ENCODE measurements around the gene PAX5.

PAX5 gene

DNA sequence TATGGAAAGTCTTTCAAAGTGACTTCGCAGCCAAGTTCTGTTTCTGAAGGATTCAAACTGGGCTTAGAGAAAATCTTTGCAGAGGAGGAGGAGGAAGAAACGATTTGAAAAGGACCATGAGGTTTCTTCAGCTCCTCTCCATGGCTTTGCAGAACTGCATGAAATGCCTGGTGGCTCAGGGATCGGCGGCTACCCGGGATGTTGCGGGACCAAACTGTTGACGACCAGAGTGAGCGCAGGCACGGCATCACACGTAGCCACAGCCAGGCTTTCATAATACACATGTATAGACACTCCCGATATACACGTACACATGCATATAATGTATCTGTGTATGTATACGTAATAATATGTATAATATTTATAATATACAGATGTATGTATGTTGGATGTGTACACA lies 180.0 kb downstream of the PAX5 start:
- no peak for DNase-seq

DNA sequence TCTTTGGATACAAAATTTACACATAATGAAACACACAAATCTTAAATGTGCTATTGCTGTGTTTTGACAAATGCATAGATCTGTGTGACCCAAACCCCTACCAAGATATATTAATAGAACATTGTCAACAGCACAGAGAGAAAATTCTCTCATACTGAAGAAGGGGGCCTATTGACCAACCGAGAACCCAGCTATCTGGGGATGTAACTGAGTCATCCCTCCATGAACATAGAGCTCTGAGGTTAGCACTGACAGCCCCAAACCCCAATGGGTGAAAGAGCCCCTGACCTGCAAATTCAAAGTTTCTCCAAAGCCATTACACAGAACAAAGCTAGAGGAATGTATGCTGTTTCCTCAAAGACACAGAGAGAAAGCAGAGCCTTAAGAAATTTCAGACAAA lies 180.8 kb downstream of the PAX5 start:
- no peak for DNase-seq

DNA sequence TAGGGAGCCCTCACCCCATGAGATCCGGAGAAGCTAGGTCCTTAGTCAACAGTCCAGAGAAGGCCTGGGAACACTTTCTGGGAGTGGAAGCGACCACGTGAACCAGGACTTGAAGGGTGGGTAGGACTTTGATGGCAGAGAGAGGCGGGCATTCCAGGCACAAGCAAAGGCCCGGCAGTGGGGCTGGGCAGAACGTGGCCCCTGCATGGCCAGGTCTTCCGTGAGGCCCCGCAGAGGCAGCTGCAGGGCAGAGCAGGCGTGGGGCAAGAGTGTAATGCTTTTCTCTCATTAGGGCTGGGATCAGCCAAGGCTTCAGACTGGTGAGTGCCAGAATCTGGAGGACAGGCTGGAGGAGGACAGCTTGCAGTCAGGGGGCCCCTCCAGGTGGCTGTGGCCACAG lies 184.1 kb downstream of the PAX5 start:
- DNase-seq: no peak

DNA sequence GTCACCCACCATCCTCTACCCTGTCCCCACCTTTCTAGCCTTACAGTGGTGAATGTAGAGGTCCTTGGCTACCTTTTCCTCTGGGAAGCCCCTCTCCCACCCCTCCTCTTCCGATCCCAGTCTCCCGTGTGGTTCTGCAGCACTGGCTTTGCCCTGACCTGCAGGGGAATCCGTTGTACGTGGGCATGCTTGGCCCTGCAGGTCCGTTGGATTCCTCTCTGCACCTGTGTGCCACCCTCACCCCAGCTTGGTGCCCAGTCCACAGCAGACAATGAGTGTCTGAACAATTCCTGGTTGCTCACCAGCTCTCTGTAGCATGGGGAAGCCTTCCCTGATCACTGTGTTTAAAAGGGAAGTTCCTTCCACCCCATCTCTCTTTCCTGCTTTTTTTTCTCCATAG lies 185.1 kb downstream of the PAX5 start:
- no peak for DNase-seq

DNA sequence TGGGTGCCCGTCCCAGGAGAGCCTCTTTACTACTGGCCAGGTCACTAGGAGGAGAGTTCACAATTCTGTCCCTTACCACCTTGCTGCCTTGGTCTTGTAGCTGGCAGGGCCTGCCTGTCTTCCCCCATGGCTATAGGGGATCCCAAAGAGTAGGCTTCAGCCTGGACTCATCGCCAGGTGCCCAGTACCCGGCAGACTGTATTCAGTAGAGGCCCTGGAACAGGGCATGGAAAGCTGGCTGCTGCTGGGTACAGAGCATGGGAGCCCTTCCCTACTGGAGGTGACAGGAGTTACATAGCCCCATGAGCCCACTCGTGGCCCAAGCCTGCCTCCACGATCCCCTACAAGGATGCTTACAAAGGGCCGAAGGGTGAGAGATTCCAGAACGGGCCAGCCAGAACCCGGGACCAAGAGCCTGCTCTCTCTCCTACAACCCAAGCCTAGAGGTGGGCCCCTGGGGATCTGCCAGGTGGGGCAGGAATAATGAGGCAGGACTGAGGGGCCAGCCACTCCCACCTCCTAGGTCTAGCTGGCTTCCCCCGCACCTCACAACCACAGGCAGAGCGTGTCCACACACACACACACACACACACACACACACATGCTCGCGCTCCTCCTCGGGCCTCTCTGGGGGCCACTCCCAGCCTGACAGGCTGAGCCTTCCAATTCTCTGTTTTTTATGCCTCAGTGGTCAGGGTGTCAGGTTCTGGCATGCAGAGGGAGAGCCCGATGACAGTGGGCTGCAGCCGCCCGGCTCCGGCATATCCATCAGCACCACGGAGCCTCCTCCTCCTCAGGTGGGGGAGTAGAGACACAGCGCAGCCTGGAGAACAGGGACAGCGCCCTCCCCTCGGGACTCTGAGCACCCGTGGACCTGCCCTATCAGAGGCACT lies 186.0 kb downstream of the PAX5 start:
- no peak for DNase-seq

DNA sequence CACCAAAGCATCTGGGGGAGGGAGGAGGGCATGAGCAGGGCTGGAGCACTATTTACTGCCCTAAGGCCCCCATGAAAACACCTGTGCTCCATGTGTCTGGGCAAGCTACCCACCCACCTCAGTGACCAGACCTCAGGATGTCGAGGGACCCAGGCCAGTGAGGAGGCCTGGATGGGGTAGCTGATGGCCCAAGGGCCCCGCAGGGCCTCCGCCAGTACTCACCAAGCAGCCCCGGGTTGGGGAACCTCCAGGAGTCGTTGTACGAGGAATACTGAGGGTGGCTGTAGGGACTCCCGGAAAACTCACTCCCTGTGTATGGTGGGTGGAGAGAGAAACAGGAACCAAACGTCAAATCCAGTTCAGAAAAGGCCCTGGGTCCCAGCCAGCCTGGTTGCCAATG lies 187.4 kb downstream of the PAX5 start:
- DNase-seq: no peak

DNA sequence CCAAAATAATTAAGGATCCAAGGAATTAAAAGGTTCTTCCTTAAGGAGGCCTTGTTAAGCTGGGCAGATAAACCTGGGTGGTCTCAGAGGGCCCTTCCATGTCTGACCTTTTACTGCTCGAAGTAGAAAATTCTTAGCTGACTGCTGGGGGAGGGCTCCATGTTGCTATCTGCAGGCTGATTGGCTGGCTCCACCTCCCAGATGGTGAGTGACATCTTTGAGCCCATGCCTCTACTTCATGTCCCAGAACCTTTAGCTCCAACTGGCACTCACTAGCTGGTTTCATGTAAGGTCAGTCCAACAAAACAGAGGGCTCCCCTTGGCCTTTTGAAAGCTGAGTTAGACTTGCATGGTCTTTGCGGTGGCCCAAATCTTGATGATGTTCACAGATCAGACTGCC lies 188.2 kb downstream of the PAX5 start:
- DNase-seq: no peak

DNA sequence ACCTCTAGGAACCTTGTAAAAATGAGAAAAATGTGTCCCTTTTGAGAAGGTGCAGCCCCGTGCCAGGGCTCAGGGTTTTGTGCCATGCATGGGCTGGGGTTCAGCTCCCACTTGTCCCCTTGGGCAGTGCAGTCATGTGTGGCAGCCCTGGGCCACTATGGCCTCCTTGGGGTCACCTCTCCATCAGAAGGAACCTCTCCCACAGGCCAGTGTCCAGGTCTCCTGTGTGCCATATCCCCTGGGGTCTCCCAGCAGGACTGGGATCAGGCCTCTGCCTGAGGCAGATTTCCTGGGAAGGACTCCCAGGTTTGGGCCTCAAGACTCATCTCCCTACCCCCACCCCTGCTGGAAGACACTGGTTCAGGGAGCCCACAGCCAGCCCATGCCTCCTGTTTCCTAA lies 189.1 kb downstream of the PAX5 start:
- no peak for DNase-seq

DNA sequence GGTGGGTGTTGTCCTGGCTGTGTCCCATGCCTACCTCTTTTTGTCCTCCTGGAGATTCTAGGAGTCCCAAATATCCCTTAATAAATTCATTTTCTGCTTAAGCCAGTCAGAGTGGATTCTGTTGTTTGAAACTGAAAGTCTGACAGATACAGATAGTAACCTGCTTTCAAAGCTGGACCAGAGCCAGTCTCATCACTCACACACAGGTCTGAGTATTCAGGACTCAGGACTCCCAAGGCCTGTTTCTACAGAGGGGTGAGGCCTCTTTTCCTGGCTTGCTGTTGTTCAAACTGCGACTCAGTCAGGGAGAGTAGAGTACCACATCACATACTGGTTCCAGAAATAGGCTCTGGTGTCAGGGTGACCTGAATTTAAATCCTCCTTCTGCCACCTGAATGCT lies 190.1 kb downstream of the PAX5 start:
- DNase-seq: no peak

DNA sequence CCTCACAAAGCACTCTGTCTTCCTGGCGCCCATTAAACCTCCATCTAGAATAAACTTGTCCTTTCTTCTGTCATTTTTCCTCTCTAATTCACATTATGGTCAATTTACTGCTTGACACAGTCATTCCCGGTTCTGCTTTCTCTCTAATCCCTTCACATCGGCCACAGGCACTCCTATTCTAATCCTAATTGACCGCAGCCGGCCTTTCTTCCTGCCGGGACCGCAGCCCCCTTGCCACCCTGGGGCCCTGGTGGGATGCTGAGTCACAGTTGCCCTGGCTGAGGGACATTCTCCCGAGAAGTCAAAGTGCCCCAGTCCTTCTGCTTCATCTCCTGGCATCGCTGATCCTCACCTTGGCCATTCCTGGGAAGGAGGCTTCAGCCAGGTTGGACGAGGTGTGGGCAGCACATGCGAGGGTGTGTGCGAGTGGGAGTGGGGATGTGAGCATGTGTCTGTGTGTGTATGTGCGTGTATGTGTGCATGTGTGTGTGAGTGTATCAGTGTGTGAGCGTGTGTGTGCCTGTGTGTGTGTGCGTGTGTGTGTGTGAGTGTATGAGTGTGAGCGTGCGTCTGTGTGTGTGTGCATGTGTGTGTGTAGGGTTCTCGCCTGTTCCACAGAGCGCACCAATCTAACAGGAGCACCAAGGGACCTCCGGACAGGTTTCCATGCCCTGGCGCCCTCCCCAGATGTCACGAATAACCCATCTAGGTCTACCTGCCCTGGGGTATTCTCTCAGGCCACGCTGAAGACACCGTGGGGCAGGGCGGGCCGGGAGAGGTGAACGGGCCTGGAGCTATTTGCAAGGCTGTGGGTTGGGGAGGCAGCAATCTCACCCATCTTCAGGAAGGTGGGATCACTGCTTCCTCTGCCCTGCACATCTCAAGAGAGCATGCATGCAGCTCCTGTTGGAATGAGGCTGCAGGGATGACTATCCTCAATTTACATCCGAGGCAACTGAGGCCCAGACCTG lies 191.2 kb downstream of the PAX5 start:
- no peak for DNase-seq

DNA sequence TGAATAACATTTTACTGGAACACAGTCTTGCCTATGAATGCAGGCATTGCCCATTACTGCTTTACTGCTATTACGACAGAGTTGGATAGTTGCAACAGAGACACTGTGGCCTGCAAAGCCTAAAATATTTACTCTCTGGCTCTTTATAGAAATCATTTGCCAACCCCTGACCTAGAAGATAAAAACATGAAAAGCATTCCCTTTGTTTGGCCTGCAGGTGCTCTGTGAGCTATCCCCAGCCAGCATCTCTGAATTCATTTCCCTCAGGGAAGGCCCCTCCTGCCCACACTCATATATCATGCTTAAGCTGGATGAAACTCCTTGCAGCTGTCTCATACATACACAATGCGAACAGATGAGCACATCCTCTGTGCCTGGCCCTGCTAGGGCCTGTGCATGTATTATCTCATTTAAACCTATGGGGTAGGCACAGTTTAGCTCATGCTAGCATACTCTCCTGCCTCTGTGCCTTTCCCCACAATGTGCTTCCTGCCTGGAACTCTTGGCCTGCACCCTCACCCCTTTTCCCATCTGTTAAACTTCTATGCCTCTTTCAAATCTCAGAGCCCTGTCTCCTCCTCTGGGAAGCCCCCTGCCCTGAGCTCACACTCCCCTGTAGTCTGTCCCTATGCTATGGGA lies 193.1 kb downstream of the PAX5 start:
- DNase-seq: no peak

DNA sequence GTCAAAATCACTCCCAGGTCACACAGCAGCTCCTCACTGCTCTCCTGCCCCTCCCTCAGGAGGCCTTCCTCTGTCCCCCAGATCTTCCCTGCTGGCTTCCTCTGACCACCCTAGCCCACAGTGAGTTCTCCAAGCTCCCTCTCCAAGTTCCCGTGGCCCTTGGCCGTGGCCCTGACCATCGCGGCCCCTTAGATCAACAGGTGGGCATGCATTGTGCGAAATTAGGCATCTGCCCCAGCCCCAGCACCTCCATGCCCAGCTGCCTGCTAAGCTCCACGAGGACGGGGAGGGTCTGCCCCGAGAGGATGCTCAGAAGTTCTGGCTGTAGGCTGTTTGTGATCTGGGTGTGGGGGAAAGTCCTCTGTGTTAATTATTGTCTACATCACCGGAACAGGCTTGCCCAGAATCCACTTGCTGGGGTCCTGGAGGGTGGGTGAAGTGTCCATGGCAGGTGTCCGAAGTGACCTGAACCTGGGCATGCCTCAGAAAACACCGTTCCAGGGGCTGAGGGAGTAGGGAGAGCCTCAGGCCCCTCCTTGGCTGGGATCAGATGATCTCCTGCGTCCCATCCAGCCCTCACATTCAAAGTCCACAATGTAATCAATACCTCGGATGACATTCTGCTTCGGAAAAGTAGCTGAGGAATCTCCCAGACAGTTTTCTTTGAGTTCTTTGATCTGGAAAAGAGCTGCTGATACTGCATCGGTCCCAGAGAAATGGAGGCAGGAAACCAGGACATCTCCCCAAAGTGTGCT lies 194.8 kb downstream of the PAX5 start:
- DNase-seq: no peak

DNA sequence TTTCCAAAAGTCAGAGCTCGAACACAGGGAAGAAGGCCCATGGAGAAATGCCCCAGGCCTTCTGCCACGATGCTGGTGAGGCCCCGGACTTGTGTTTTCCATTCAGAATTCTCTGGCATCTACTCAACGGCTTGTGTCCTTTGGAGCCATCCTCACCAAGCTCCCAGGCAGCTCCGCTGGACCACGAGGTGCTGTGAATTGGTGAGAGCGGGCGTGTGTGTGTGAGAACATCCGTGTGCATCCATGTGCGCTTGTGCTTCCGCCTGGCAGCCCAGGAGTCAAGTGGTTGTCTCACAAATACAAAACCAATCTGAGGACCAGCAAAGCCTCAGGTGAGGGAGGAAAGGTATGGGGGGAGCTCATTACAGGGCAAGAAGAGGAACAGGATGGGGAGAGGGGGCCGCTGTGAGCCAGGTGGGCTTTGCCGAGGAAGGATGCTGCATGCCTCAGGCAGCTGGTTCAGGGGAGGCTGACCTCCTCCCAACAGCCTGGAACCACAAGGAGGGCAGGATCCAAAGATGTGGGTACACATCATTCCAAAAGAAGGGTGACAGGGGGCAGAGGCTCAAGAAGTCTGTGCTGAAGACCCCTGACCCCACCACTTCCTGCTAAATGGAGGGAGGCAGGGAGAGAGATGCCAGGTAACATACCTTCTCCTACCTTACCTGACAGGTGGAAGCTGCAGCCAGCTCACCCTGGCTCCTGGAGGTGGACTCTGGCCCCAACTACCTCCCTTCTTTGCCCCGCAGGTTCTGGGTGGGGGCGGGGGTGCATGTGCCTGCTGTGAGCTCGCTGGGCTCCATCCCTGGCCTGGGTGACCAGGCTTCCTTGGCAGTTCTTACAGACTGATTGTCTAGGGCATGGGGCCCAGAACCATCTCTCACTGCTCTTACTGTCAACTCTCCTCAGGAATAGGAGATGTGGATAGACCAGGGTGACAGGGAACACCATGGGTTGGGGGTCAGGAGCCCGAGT lies 196.3 kb downstream of the PAX5 start:
- DNase-seq: no peak

DNA sequence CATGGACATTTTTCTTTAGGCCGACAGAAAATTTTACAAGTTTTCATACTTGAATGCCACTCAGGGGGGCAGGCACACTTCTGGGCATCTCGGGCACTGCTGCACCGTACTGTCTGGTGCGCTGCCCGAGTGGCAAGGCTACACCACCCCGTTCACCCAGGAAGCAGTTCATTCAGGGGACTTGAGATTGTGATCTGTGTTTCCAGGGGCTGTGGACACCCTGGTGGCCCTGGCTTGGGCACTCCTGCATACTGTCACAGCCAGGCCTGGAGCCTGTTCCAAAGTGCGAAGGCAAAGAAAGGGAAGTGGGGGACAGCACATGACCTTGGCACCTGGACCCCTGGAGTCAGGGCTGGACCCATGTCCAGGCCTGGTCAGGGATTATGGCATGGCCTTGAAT lies 197.6 kb downstream of the PAX5 start:
- DNase-seq: no peak

DNA sequence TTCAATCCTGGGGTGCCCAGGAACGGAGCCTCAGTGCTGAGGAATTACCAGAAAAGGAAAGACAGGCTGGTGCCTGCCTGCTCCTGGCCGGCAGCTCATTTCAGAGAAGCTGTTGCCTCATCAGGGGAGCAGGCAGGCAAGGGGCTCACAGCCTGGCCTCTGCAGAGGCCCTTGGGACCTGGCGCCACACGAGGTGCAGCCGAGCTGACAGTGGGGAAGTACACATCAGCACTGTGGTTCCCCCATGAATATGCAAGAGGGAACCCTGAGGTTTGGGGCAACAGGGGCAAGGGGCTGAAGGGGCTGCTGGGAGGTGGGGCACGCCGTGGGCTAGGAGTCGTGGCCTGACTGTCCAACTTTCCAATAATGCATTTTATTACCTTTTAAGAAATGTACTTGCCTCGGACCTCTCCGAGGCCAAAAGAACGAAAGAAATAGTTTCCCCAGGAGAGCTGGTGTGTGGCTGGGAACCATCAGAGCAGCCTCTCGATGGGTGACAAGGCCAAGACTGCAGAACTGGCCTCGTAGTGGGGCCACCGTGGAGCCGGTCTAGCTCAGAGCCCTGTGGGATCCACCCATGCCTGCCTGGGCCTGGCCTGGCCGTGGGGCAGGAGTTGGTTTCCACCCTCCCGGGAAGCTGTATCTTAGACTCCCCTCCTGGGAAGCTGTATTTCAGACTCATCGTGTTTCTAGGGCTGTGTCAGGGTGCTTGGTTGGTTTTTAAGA lies 198.6 kb downstream of the PAX5 start:
- no peak for DNase-seq

DNA sequence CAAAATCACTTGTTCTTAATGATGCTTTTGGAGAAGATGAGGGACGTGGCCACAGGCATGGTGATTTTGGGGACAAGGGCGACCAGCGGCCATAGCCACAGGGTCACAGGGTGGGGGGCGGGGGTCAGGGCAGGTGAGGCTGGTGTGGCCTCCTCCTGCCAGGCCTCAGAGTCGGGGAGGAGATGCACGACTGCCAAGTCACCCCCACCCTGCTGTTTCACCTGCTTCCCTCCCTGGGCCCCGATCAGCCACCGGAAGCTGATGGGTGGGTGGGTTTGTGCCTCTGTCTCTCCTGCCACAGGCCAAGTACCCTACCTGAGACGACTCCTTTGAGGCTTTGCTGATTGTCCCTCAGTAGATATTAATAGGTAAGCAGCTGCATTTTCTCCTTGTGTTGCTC lies 199.3 kb downstream of the PAX5 start:
- no peak for DNase-seq

DNA sequence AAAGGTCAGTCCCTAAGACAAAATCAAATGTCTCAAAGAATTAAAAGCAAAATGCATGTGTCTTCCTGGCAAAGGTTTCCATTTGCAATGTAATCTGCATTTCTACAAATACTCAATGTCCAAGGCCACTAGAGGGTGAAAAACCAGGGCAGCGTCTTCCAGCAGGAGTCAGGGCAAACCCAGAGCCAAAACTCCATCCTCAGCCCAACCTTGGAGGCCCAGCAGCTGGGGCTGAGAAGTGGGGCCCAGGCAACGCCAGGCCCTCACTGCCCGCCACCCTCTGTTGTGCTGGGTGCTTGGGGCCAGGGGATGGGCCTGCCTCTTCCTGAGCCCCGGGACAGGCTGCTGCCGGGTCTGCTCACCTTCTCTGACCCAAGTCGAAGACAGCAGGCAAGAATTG lies 200.1 kb downstream of the PAX5 start:
- no peak for DNase-seq

DNA sequence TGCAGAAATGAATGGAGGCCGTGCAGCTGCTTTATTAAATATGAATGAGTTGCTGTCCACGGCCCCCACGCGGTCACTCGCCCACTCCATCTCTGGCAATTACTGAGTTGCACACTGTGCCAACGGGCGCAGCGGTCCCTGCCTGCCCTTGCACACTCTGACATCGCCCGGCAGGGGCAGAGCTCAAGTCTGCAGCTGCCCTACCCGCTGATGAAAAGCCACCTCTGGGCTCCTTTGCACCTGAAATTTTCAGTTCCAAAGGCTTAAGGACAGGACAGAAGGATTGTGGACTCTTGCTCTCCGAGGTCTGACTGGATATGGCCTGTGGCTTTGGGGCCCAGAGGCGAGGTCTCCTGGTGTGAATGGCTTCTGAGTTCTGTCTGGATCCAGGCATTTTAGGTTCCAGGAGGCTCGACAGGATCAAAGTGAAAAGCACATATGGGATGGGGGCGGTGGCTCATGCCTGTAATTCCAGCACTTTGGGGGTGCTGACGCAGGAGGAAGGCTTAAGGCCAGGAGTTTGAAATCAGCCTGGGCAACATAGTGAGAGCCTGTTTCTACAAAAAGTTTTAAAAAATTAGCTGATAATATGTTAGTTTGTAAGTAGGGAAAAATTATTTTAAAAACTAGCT lies 201.8 kb downstream of the PAX5 start:
- DNase-seq: no peak

DNA sequence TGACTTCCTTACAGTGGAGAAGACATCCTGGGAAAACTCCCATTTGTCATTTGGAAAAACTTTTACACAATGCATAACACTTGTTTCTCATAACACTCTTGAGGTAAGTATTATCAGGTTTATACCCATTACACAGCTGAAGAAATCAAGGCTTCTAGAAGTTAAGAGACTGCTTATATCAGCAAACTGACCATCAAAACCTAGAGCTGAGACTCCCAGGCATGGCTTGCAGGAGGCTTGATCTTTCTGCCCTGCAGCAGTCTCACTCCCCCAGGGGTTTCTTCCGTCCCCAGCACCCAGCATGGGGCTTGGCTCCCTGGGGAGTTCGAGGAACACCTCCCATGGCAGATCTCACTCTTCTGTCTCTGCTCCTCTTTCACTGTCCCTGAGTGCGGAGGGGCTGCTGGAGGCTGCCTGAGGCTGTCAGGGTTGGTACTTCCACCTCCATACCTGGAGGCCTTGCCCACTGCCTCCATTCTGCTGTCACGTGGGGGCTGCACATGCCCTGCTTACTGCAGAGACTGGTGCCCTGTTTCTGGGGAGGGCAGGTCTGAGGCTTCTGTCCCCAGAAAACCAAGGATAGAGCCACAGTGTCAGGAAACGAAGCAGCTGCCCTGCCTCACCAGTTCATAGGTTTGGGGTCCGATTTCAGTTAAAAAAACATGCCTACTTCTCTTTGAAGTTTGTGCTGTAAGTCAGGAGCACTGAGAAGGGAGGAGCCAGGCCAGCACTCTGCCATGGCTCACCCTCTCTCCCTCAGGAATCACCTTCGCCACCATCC lies 202.5 kb downstream of the PAX5 start:
- DNase-seq: no peak

All from CD4-positive, alpha-beta T cell treated with Interferon alpha-2 for 1 hour (primary cell).